HG02852 (cell line): ENCODE data around the gene CRB3.
A peak's percentile ranks its signal among the peaks of the same experiment; 100 is the strongest.
"Not testable (repeated sequence)": the region's sequence is repeated elsewhere in the genome, so short reads cannot be mapped to it uniquely, and the experiment has no call there.

ENCODE experiments used
- ATAC-seq: cut with Tn5 transposase; IDR thresholded peaks from one replicate; pipeline ENCODE4 v1.9.1; 2021; ENCODE audit warnings: mild to moderate bottlenecking, moderate library complexity; ENCODE audit not compliant: unreplicated experiment

The CRB3 gene

DNA sequence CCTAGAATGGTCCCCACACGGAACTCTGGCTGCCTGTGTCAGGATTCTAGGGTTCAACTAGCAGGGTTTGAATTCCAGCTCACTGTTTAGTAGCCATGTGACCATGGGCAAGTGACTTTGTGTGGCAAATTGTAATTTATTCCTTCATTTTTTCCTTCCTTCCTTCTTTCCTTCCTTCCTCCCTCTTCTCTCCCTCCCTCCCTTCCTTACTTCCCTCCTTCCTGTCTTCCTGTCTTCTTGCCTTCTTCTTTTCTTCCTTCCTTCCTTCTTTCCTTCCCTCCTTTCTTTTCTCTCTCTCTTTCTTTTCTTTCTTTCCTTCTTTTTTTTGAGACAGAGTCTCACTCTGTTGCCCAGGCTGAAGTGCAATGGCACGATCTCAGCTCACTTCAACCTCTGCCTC, 26.1 kb downstream of the CRB3 start:
- ATAC-seq = no peak

DNA sequence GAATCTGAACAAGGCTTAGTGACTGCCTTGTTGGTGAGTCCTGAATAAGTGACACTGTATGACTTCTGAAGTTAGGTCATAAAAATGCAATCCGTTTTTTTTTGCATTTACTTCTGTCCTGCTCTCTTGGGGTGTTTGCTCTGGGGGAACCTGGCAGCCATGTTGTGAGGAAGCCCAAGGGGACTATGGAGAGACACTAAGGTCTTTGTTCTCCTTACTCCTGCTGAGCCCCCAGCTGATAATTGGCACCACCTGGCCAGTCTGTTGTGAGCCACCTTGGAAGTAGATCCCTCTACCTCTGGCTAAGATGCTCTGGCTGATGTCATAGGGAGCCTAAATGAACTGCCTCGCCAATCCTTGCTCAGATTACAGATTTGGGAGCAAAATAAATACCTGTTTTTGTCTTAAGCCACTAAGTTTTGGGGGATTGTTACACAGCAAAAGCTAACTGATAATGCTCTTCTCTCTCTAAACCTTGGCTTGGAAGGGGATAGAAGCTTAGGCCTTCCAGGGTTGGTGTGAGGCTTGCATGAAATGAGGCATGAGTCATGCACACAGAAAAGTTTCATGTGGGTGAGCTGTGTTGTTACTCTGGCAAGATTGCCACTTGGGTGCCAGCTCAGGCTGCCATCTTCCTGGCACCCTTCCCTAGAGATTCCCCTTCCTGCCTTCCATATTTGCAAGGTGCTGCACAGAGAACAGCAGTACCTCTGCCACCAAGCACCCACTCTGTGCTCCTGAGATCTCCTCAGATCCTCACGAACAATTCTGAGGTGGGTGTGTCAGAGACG, 27.9 kb downstream of the CRB3 start:
- ATAC-seq = no peak

DNA sequence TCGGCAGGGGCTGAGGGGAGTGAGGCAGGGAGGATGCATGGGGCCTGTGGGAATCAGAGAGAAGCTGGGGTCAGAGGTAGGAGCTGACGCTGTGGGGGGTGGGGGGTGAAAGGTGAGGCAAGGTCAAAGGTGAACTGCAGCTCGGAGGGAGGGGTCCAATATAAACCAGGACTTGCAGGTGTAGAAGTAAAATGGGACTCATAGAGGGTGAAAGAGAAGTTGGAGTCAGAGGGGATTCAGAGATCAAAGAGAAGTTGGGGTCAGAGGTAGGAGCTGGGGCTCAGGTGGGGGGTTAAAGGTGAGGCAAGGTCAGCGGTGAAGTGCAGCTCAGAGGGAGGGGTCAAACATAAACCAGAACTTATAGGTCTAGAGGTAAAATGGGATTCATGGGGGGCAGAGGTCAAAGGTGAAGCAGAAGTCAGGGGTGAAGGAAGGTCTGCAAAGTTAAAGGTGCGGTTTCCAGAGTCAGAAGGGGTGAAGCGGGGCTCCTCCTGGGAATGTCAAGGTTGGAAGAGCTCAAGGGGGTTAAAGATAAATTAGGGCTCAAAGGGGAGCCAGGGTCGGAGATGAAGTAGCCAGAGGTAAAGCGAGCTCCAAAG, 30.5 kb downstream of the CRB3 start:
- no peak for ATAC-seq

- ATAC-seq = no peak
These were observed 31.9 kb downstream of the CRB3 start for GRCh38 chr19:6495947-6496346.

GRCh38 chr19:6498294-6499036, 34.4 kb downstream of the CRB3 start:
- no peak for ATAC-seq

GRCh38 chr19:6499052-6499790, 35.1 kb downstream of the CRB3 start:
- no peak for ATAC-seq

- no peak for ATAC-seq
These were observed 37.0 kb downstream of the CRB3 start for GRCh38 chr19:6500837-6501739.

- ATAC-seq = no peak
These were observed 37.9 kb downstream of the CRB3 start, which contains the start of gene TUBB4A for GRCh38 chr19:6501740-6502648. TSS of gene TUBB4A (minus strand) at chr19:6502309. CDS start at chr19:6502212, 97 bp downstream.

- no peak for ATAC-seq
These were observed 39.5 kb downstream of the CRB3 start for GRCh38 chr19:6503407-6504201.

- not testable (repeated sequence) for ATAC-seq
These were observed 44.1 kb downstream of the CRB3 start for GRCh38 chr19:6508028-6508771.

- no peak for ATAC-seq
These were observed 45.3 kb downstream of the CRB3 start for GRCh38 chr19:6509118-6509971.

GRCh38 chr19:6510618-6511017, 46.5 kb downstream of the CRB3 start:
- ATAC-seq = no peak

DNA sequence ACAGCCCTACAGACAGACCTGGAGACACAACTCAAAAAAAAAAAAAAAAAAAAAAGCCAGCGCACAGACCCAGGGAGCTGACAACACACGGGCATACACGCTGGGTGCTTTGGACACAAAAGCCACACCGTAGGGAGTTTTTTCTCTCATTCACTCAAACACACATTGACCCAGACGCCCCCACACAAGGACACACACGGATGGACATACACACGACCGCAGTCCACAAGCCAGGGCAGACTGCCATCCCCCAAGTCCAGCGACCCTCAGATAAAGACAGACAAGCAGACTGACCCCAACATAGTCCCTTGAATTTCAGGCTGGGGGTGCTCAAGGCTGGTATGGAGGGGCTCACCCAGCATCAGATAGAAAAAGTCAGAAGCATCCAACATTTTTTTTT, 50.0 kb downstream of the CRB3 start:
- ATAC-seq = no peak

DNA sequence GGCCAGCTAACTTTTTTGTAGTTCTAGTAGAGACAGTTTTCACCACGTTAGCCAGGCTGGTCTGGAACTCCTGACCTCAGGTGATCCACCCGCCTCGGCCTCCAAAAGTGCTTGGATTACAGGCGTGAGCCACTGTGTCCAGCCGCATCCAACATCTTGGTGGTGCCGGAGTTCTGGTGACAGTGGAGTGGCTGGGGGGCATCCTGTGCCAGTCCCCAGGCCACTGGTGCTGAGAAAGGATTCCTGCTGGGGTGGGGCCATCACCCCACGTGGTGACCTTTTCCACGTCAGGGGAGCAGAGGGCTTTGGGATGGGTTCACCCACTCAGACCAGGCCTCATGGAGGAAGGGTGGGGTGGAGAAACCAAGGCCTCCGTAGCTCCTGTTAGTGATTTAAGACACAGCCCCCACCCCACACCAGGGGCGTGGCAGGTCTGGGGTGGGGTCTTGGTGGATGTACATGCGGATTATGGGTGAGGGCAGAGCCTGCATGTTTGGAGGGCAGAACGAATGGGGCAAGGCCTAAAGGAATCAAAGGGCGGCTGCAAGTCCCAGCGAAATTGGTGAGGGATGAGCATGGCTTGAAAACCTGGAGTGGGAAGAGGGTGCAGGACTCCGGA, 51.0 kb downstream of the CRB3 start:
- ATAC-seq = no peak

DNA sequence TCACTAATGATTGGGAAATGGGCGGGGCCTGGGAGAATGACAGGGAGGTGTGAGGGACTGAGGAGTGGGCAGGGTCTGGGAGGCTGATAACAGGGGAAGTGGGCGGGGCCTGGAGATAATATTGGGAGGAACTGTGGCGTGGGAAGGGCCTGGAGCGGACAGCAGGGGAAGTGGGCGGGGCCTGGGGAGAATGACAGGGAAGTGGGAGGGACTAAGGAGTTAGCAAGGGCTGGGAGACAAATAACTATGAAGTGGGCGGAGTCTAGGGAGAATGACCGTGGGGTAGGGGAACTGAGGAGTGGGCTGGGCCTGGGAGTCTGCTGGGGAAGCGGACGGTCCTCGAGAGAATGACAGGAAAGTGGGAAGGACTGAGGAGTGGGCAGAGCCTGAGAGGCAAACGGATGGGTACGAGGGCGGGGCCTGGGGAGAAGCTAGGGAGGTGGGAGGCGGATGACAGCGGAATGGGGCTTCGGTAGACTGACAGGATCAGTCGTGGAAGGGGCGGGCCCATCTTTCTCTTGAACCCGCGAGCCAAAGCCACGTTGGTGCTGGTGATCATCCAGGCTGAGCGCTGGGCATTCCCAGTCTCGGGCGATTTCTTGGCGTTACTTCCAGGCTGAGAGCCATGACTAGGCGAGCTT, 52.1 kb downstream of the CRB3 start:
- ATAC-seq = peak; percentile 46
